HG03520 (cell line): ENCODE results near the gene ODC1.

Experiments used
- ATAC-seq: cut with Tn5 transposase; IDR thresholded peaks from one replicate; pipeline ENCODE4 v1.9.1; 2021; ENCODE audit warnings: mild to moderate bottlenecking, moderate library complexity; ENCODE audit not compliant: unreplicated experiment

The ODC1 gene

GRCh38 chr2:10419553-10420257 is 28.4 kb downstream of the ODC1 start:
- no peak for ATAC-seq

GRCh38 chr2:10417551-10418335 is 30.4 kb downstream of the ODC1 start:
- no peak for ATAC-seq

- ATAC-seq = no peak
Observed at GRCh38 chr2:10415640-10416039, 32.5 kb downstream of the ODC1 start.

- ATAC-seq = no peak
Observed at GRCh38 chr2:10415048-10415447, 33.1 kb downstream of the ODC1 start.

GRCh38 chr2:10414591-10414990 is 33.5 kb downstream of the ODC1 start:
- ATAC-seq = no peak

- no peak for ATAC-seq
Observed at GRCh38 chr2:10413991-10414451, 34.1 kb downstream of the ODC1 start.

GRCh38 chr2:10413503-10413902 is 34.6 kb downstream of the ODC1 start:
- no peak for ATAC-seq

- ATAC-seq = peak; percentile 32
Observed at GRCh38 chr2:10412380-10412779, 35.7 kb downstream of the ODC1 start.

GRCh38 chr2:10411557-10411956 is 36.6 kb downstream of the ODC1 start:
- no peak for ATAC-seq

- ATAC-seq = no peak
Observed at GRCh38 chr2:10410823-10411437, 37.2 kb downstream of the ODC1 start.

GRCh38 chr2:10410001-10410822 is 37.9 kb downstream of the ODC1 start:
- peak; percentile 66 for ATAC-seq

GRCh38 chr2:10408649-10409579 is 39.2 kb downstream of the ODC1 start:
- ATAC-seq = peak; percentile 47

- ATAC-seq = no peak
Observed at GRCh38 chr2:10407841-10408648, 40.1 kb downstream of the ODC1 start.

- ATAC-seq = no peak
Observed at GRCh38 chr2:10407432-10407831, 40.7 kb downstream of the ODC1 start.

- no peak for ATAC-seq
Observed at GRCh38 chr2:10406491-10407188, 41.5 kb downstream of the ODC1 start.

- no peak for ATAC-seq
Observed at GRCh38 chr2:10406016-10406415, 42.1 kb downstream of the ODC1 start.

- no peak for ATAC-seq
Observed at GRCh38 chr2:10405448-10405847, 42.7 kb downstream of the ODC1 start.

GRCh38 chr2:10404324-10405143 is 43.6 kb downstream of the ODC1 start:
- no peak for ATAC-seq
